HepG2 (cell line): ENCODE measurements around the gene GFOD1. TPM values are rescaled to one million over a fixed set of nuclear protein-coding genes. Genes with fewer than 3 reads are reported as not detected.

ENCODE experiments used
- ATF6 ChIP-seq: sonication (generic); formaldehyde crosslinking; conservative IDR thresholded peaks from 2 replicates; pipeline ENCODE4 v1.4.0; 2020; ENCODE audit warnings: missing genetic modification reagents
- CBX5 ChIP-seq: sonication (generic); formaldehyde crosslinking; IDR thresholded peaks from 2 replicates; pipeline ENCODE4 v1.4.0; 2020; ENCODE audit warnings: missing genetic modification reagents, borderline replicate concordance
- GATA4 ChIP-seq: sonication (generic); IDR thresholded peaks from 2 replicates; pipeline ENCODE4 v1.6.1; 2016; ENCODE audit warnings: antibody characterized with exemption, low read depth, borderline replicate concordance
- NR2F6 ChIP-seq, 2 experiments: IDR thresholded peaks; 2 replicates each; pipeline ENCODE4 v1.6.1; 2016; ENCODE audit warnings: antibody characterized with exemption in 1 of 2, mild to moderate bottlenecking in 1 of 2
- ZBTB44 ChIP-seq: sonication (generic); formaldehyde crosslinking; IDR thresholded peaks from 2 replicates; pipeline ENCODE4 v1.4.0; 2020; ENCODE audit warnings: missing genetic modification reagents
- ZNF431 ChIP-seq: sonication (generic); formaldehyde crosslinking; IDR thresholded peaks from 2 replicates; pipeline ENCODE4 v1.9.0; 2022; ENCODE audit warnings: missing genetic modification reagents, low read depth, mild to moderate bottlenecking, borderline replicate concordance
- ZNF484 ChIP-seq: sonication (generic); formaldehyde crosslinking; IDR thresholded peaks from 2 replicates; pipeline ENCODE4 v1.5.1; 2020; ENCODE audit warnings: mild to moderate bottlenecking, low read depth, missing genetic modification reagents, borderline replicate concordance
- ZNF615 ChIP-seq: sonication (generic); formaldehyde crosslinking; IDR thresholded peaks from 2 replicates; pipeline ENCODE4 v1.5.0; 2020; ENCODE audit warnings: mild to moderate bottlenecking, missing genetic modification reagents, borderline replicate concordance
- ZNF713 ChIP-seq: sonication (generic); formaldehyde crosslinking; IDR thresholded peaks from 2 replicates; pipeline ENCODE4 v1.4.0; 2020; ENCODE audit warnings: mild to moderate bottlenecking, missing genetic modification reagents
- ZNF891 ChIP-seq: sonication (generic); formaldehyde crosslinking; IDR thresholded peaks from 2 replicates; pipeline ENCODE4 v1.5.0; 2020; ENCODE audit warnings: mild to moderate bottlenecking, missing genetic modification reagents
- polyA plus RNA-seq, 8 experiments: library from polyadenylated mRNA; depleted of rRNA in 3 of 8; stranded (reverse) in 7 of 8; unstranded in 1 of 8; fragments of >200 nt; fragmentation: Illumina TruSeq in 4 of 8; extraction: Trizol in 4 of 8; gene quantifications; 2 replicates each; pipeline versions ENCODE4 v1.2.1 to v1.2.3, GENCODE V29; 2011 to 2016; ENCODE audit warnings: low read depth in 4 of 8, missing spikeins in 1 of 8, mixed read lengths in 1 of 8; ENCODE audit not compliant: insufficient read depth in 1 of 8
- total RNA-seq, 5 experiments: library from RNA; depleted of rRNA; stranded (reverse); fragments of >200 nt; fragmentation: Illumina TruSeq; extraction: Trizol; gene quantifications; 2 replicates each; pipeline ENCODE4 v1.2.3, GENCODE V29; 2016; ENCODE audit warnings: low read depth in 1 of 5

The GFOD1 gene
- total and polyA plus RNA-seq, 2 of the 13 experiments (the other 11 are each of a cell fraction or from before 2014, with no cell fraction given): 1.9 to 6.4 TPM

- TF ChIP-seq GATA4 (no peak), ZBTB44 (CRISPR knock-in tag) (no peak), NR2F6 (IDR thresholded peaks at IDR 0.05) (no peak), NR2F6 (CRISPR knock-in tag; IDR thresholded peaks at IDR 0.05) (no peak), ZNF615 (CRISPR knock-in tag) (no peak), ZNF484 (no peak), ATF6 (CRISPR knock-in tag) (no peak), ZNF713 (CRISPR knock-in tag) (no peak), ZNF431 (no peak), CBX5 (CRISPR knock-in tag) (no peak), ZNF891 (CRISPR knock-in tag) (no peak)
- TF ChIP-seq, all 625 proteins: peak for 134
These were observed at the start of gene GFOD1 (continued) for GRCh38 chr6:13487122-13488014.
